ENCODE data around the gene P2RX3.

GRCh38 chr11:57358543-57358961 is 20.4 kb downstream of the P2RX3 start:
- TF ChIP-seq POLR2A (IDR thresholded peaks at IDR 0.05; ENCODE audit: control extremely low read depth in 1 of 2, low read depth in 2 of 2, low read length in 2 of 2) (no peak), TAF1 (IDR thresholded peaks at IDR 0.05; ENCODE audit: low read depth, low read length) (no peak), SRF (IDR thresholded peaks at IDR 0.05; ENCODE audit: low read depth, low read length) (no peak), EZH2 (IDR thresholded peaks at IDR 0.05; ENCODE audit: low read depth, low read length, severe bottlenecking) (no peak), CTCF (IDR thresholded peaks at IDR 0.05; ENCODE audit: control extremely low read depth in 1 of 3, insufficient read depth in 1 of 3, low read depth in 1 of 3, low read length in 3 of 3) (no peak), RXRA (IDR thresholded peaks at IDR 0.05; ENCODE audit: insufficient read depth, low read depth, low read length) (no peak), CBX5 (IDR thresholded peaks at IDR 0.05; ENCODE audit: low read depth, low read length) (no peak), CEBPB (IDR thresholded peaks at IDR 0.05; ENCODE audit: low read depth, low read length) (no peak), TCF12 (IDR thresholded peaks at IDR 0.05; ENCODE audit: low read depth, low read length) (no peak), EP300 (IDR thresholded peaks at IDR 0.05; ENCODE audit: borderline replicate concordance in 1 of 2, low read depth in 2 of 2, low read length in 2 of 2) (no peak), CBX8 (IDR thresholded peaks at IDR 0.05; ENCODE audit: borderline replicate concordance, low read depth, low read length) (no peak), MAX (IDR thresholded peaks at IDR 0.05) (no peak), EGR1 (IDR thresholded peaks at IDR 0.05; ENCODE audit: borderline replicate concordance, low read depth, low read length) (no peak)

Measured in H1 (cell line).